GM12891 (cell line): Measurements from ENCODE around the gene SLC38A2.

Experiments
- DNase-seq: peaks from one replicate; pipeline ENCODE4 v3.0.0; 2011; ENCODE audit warnings: low spot score; ENCODE audit not compliant: insufficient read length
- FAIRE-seq: peaks from 2 replicates; lab custom pipeline; 2011; peaks lifted over from hg19 to GRCh38; lab: Jason Lieb, UNC
- PAX5 ChIP-seq: IDR thresholded peaks from 2 replicates; pipeline ENCODE4 v1.6.1; 2011; ENCODE audit warnings: low read length, moderate library complexity, mild to moderate bottlenecking; ENCODE audit not compliant: insufficient read depth, severe bottlenecking
- POLR2A ChIP-seq: IDR thresholded peaks from 2 replicates; pipeline ENCODE4 v1.6.1; 2011; ENCODE audit warnings: low read depth, low read length, control low read depth
- POLR2AphosphoS5 ChIP-seq: IDR thresholded peaks from 2 replicates; pipeline ENCODE4 v1.6.1; 2011; ENCODE audit warnings: low read depth, low read length, control low read depth
- POU2F2 ChIP-seq: IDR thresholded peaks from 2 replicates; pipeline ENCODE4 v1.6.1; 2011; ENCODE audit warnings: low read depth, mild to moderate bottlenecking, control low read depth, low read length, moderate library complexity
- SPI1 ChIP-seq: IDR thresholded peaks from 2 replicates; pipeline ENCODE4 v1.6.1; 2011; ENCODE audit warnings: low read depth, low read length, control low read depth
- TAF1 ChIP-seq: IDR thresholded peaks from 2 replicates; pipeline ENCODE4 v1.6.1; 2011; ENCODE audit warnings: low read depth, low read length, control low read depth

The SLC38A2 gene

DNA sequence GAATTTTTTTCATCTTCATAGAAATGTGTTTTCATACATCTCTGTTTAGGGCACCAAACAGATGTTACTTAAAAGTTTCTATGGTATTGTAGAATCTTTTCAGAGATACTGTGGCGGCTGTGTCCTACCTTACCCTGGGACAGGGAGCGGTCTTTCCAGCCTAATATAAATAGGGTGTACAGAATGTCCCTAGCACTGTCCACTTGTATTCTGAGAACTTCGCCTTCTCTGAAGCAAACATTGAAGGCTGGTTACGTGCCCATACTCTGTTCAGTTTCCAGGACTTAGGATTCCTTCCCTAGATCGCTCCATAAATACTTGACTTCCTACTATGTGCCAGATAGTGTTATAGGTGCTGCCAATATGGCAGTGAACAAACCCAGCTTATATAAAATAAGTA lies 24.3 kb upstream of the SLC38A2 start:
- no peak for TF ChIP-seq POLR2A
- TF ChIP-seq TAF1 = no peak
- no peak for TF ChIP-seq SPI1
- no peak for TF ChIP-seq POLR2AphosphoS5
- no peak for TF ChIP-seq POU2F2
- FAIRE-seq (no peak), DNase-seq (no peak)

DNA sequence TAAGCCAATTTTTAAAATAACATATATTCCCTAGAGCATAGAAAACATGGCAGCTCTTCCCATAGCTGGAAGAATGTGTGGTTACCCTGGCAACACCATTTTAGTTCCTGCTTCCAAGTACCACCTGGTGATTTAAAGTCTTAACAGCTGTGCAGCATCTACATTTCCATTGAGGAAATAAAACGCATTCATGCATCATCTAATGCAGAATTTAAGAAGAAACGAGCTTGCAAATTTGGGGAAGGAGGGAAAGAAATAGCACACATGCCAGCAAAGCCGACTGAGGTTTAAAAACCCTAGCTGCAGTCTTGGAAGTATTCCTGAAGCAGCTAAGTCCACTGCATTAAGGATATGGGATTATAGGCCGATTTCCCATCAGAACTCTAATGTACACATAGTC lies 22.8 kb upstream of the SLC38A2 start:
- FAIRE-seq (no peak), DNase-seq (no peak)
- TF ChIP-seq PAX5 (no peak), POU2F2 (no peak), TAF1 (no peak), POLR2A (no peak), POLR2AphosphoS5 (no peak), SPI1 (no peak)

DNA sequence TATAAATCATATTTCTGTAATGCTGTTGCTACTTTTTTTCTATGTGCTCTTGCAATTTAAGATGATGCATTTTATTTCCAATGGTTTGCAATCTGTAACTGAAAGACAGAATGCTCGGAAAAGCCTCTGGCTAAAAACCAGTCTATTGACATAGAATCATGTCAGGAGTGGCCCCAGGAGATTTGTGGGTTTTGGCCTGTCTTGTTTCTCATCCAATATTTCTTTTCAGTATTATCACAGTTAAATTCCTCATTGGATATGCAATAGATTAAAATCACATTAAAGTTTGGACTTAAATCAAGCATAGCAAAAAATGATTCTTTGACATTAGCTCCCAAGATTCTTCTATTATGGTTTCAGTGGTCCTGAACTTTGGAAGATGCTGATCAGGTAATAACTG lies 19.1 kb upstream of the SLC38A2 start:
- TF ChIP-seq POU2F2 (no peak), PAX5 (no peak), TAF1 (no peak), POLR2A (no peak), POLR2AphosphoS5 (no peak), SPI1 (no peak)
- no peak for DNase-seq
- no peak for FAIRE-seq

DNA sequence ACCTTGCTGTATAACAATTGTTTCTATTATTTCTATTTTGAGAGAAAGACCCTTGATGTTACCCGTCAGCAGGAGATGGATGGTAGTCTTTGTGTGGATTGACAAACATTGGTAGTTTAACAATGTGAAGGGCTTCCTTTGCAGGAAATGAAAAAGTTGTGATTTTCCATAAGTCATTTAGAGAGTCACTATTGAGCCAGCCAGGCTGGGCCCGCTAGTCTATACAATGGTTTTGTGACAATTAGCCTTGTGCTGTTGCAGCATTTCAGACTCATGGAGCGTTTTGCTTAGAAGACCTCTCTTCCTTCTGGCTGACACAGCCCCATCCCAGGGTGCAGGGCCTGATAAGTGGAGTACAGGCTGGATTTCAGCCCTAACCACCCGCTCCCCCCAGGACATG lies 18.3 kb upstream of the SLC38A2 start:
- DNase-seq = no peak
- TF ChIP-seq TAF1 (no peak), POU2F2 (no peak), POLR2AphosphoS5 (no peak), PAX5 (no peak), POLR2A (no peak), SPI1 (no peak)
- FAIRE-seq = peak; percentile 66

DNA sequence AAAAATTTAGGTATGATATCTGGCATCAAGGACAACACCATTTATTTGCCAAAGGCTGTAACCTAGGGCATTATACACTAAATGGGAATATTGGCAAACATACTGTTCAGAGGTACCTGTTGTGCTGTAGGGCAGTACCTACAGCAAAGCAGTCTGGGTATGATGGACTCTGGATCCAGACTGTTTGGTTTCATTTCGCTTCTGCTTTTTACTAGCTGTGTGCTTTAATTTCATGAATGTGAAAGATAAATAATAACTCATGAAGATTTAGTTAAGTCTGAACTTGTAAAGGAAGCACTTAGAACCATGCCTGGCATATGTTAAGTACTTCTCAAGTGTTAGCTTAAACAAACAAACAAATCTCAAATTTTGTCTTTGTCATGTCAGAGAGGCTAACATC lies 17.7 kb upstream of the SLC38A2 start:
- FAIRE-seq = peak; percentile 31
- DNase-seq = no peak
- TF ChIP-seq POU2F2 (no peak), SPI1 (peak; percentile 78)

DNA sequence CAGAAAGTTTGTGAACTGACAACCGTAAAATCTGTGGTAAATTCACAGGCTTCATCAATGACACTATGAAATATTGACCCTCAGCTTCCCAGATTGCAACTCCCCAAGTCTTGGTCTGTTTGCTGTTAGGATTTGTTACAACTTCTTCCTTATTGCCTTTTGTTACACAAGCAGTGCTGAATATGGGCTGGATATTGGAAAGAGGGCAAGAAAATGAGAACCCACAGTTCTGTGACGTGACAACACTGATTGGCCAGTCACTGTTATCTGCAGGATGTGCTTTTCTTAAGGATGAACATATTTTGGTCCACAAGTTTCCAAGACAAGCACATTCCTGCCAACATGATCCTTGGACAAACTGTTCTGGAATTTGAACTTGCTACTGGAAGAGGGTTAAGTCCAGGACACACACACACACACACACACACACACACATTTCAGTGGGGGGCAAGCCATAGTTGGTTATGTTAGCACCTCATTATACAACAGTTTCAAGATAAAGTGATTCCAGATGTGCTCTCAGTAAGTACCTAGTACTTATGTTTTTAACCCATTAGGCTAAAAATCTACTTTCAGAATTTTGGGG lies 16.6 kb upstream of the SLC38A2 start:
- FAIRE-seq (peak; percentile 74), DNase-seq (no peak)
- TF ChIP-seq POLR2AphosphoS5 = no peak
- TF ChIP-seq POLR2A = no peak
- TF ChIP-seq SPI1 = no peak

DNA sequence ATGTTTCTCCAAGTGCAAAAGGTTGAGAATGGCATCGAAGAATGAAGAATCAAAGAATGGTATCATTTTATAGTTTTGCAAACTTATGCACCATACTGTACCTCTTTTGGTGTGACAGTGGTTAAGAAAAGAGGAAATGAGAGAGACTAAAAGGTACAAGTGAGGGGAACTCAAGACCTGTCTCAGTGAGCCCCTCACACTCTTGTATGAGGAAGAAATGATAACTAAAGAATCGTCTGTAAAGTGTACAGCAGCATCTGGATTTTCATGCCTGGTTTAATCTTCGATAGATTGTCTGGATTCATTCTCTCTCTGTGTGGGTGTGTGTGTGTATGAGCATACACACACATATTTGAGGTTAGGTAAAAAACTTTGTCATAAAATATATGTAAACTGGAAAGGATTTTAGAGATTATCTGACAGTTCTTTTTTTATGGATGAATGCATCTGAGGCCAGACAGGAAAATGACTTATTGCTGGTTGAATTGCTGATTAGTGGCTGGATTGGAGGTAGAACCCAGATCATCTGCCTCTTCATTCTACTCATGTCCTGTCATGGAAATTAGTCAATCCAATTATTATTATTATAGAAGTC lies 16.0 kb upstream of the SLC38A2 start:
- peak; percentile 41 for FAIRE-seq

DNA sequence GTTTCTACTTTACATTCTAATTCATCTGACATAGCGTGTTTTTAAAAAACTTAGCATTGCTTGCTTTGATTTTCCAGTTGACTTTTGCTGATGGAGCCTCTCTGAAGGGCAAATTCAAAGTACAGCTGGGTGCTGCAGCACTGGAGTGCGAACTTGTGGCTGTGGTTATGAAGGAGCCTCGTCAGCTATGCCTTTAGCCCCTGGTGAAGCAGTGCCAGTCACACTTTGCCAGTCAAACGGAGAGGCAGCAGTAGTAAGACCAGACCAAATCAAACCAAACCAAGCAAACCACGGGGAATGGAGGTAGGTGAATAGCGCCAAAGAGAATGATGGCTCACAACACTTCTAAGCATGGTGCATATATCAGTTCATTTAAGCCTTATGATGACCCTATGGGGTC lies 15.1 kb upstream of the SLC38A2 start:
- TF ChIP-seq PAX5 (no peak), TAF1 (no peak), POU2F2 (no peak), POLR2AphosphoS5 (no peak), POLR2A (no peak), SPI1 (no peak)
- DNase-seq (no peak), FAIRE-seq (peak; percentile 93)

More for the DNA sequence above, 16.0 kb upstream of the SLC38A2 start:
- TF ChIP-seq TAF1 (no peak), SPI1 (peak; percentile 99), POLR2AphosphoS5 (no peak), POU2F2 (no peak), PAX5 (no peak), POLR2A (no peak)
- DNase-seq = no peak

DNA sequence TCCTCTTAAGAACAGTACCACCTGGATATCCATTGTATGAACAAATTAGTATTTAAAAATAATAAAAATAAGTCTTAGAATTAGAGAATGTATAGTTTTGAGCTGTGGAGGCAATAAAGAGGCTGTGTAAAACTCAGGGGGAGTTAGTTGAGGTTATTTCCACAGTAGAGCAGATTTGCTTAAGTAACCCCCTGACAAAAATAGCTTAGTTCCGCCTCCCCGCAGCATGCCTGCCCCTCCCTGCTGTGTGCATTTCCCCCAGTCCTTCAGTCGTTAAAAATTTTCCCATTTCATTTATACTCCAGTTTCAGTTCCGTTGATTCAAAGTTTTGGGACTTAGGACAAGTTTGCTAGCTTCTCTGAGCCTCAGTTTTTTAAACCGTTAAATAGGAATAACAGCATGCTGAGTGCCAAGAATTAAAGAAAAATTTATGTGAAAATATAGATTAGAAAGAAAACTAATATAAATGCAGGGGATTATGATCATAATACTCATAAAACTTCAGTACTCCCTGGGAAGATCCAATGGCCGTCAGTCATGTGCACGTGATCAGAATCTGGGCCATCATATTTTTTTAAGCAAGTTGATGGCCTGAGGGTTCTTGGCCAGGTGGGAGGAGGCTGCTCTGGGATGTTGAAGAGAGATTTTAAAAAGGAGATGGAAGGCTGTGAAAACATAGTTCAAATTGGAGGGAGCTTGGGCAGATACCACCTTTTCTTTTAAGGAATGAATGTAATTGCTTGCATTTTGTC lies 14.5 kb upstream of the SLC38A2 start:
- no peak for DNase-seq
- FAIRE-seq = peak; percentile 45
- peak; percentile 83 for TF ChIP-seq SPI1
- peak; percentile 63; the same call in 1 of the 2 replicates for TF ChIP-seq POU2F2
- no peak for TF ChIP-seq POLR2A
- TF ChIP-seq POLR2AphosphoS5 = no peak
- no peak for TF ChIP-seq TAF1
- no peak for TF ChIP-seq PAX5

DNA sequence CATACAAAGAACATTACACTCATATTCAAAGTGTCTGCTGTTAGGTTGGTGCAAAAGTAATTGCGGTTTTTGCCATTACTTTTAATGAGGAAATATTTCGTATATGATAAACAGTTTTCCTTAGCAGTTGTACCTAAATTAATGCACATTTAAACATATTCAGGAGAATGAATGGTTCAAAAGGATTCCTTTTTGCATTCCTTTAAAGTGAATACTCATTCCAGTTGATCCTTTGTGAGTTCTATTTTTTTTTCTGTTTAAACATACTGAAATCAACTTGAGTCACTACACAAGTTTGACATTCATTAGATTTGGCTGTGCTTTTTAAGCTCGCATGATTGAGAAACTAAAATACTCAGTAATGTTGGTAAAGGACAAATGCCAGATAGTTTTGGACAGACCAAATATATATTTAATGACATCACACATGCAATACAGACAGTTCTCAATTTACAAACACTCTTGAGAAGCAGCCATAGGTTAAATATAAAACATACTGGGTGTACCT lies 13.8 kb upstream of the SLC38A2 start:
- TF ChIP-seq POLR2A (no peak), TAF1 (no peak), POU2F2 (no peak), PAX5 (no peak), POLR2AphosphoS5 (no peak), SPI1 (no peak)
- no peak for DNase-seq
- peak; percentile 28 for FAIRE-seq
